IMR-90 (cell line): ENCODE data around the gene TMX2. TPM values are rescaled to one million over a fixed set of nuclear protein-coding genes. Genes with fewer than 3 reads are reported as not detected.

Source experiments
- ATAC-seq: fragments of 200-7000 bp; cut with Tn5 transposase; 2 replicates; pipeline ENCODE4 v1.9.1; 2020; ENCODE audit warnings: low read depth, mild to moderate bottlenecking, moderate library complexity
- BruUV-seq: library from RNA; stranded (reverse); fragments of 400-500 nt; replicated peaks from 2 replicates; lab custom pipeline; 2021; lab: Mats Ljungman, UMichigan
- CTCF ChIA-PET: fragments of 300-600 bp; formaldehyde crosslinking; extraction: SDS; loops from one replicate; lab custom pipeline; 2021; ENCODE audit warnings: antibody characterized with exemption; lab: Yijun Ruan, JAX
- POLR2A ChIA-PET: fragments of 300-600 bp; sonication (Branson Sonifier 250); formaldehyde crosslinking; loops from one replicate; lab custom pipeline; 2022; ENCODE audit warnings: antibody characterized with exemption; ENCODE audit not compliant: unreplicated experiment; lab: Charles Lee
- DNase-seq: peaks from one replicate; pipeline ENCODE4 v3.0.0; 2013
- H2AFZ ChIP-seq: replicated peaks from 2 replicates; pipeline ENCODE3; 2013; ENCODE audit warnings: low read length, mild to moderate bottlenecking; ENCODE audit not compliant: poor library complexity
- H2AK5ac ChIP-seq: 2 replicates; pipeline ENCODE4 v1.6.1; 2013; ENCODE audit warnings: low read depth, low read length, inconsistent platforms
- H2AK9ac ChIP-seq: replicated peaks from 2 replicates; pipeline ENCODE3; 2013; ENCODE audit warnings: mild to moderate bottlenecking, low read depth, low read length, moderate library complexity; ENCODE audit not compliant: poor library complexity
- H2BK120ac ChIP-seq: 2 replicates; pipeline ENCODE4 v1.6.1; 2013; ENCODE audit warnings: low read depth, low read length, inconsistent platforms
- H2BK15ac ChIP-seq: 3 replicates; pipeline ENCODE4 v1.6.1; 2013; ENCODE audit warnings: low read depth, low read length, inconsistent platforms
- H2BK20ac ChIP-seq: 2 replicates; pipeline ENCODE4 v1.6.1; 2013; ENCODE audit warnings: low read depth, mild to moderate bottlenecking, inconsistent platforms, low read length, moderate library complexity
- H2BK5ac ChIP-seq: 2 replicates; pipeline ENCODE4 v1.6.1; 2013; ENCODE audit warnings: mild to moderate bottlenecking, low read depth, low read length, inconsistent platforms; ENCODE audit not compliant: poor library complexity, severe bottlenecking
- H3K14ac ChIP-seq: replicated peaks from 2 replicates; pipeline ENCODE4 v1.6.1; 2013; ENCODE audit warnings: low read depth, low read length, inconsistent platforms
- H3K18ac ChIP-seq: 2 replicates; pipeline ENCODE4 v1.6.1; 2013; ENCODE audit warnings: low read depth, low read length, control low read depth
- H3K23ac ChIP-seq: 2 replicates; pipeline ENCODE4 v1.6.1; 2013; ENCODE audit warnings: low read depth, low read length, inconsistent platforms
- H3K27ac ChIP-seq: 2 replicates; pipeline ENCODE4 v1.5.1; 2013; ENCODE audit warnings: mild to moderate bottlenecking, control low read depth, low read length; ENCODE audit not compliant: insufficient read depth
- H3K27me3 ChIP-seq: 2 replicates; pipeline ENCODE4 v1.6.1; 2013; ENCODE audit warnings: low read length; ENCODE audit not compliant: control insufficient read depth, insufficient read depth
- H3K36me3 ChIP-seq: 2 replicates; pipeline ENCODE4 v1.6.1; 2013; ENCODE audit warnings: low read length, mixed read lengths; ENCODE audit not compliant: control insufficient read depth, insufficient read depth
- H3K4ac ChIP-seq: 2 replicates; pipeline ENCODE4 v1.6.1; 2013; ENCODE audit warnings: low read depth, low read length, inconsistent platforms
- H3K4me1 ChIP-seq: 2 replicates; pipeline ENCODE4 v1.6.1; 2013; ENCODE audit warnings: low read length, mixed read lengths; ENCODE audit not compliant: control insufficient read depth, insufficient read depth
- H3K4me2 ChIP-seq: 2 replicates; pipeline ENCODE4 v1.6.1; 2013; ENCODE audit warnings: low read depth, mild to moderate bottlenecking, control low read depth, low read length, moderate library complexity
- H3K4me3 ChIP-seq: 2 replicates; pipeline ENCODE4 v1.5.1; 2013; ENCODE audit warnings: low read depth, mild to moderate bottlenecking, control low read depth, low read length, moderate library complexity; ENCODE audit not compliant: insufficient read depth
- H3K56ac ChIP-seq: 2 replicates; pipeline ENCODE4 v1.6.1; 2013; ENCODE audit warnings: low read length, inconsistent platforms; ENCODE audit not compliant: insufficient read depth; ENCODE audit errors: extremely low read depth
- H3K79me1 ChIP-seq, 2 experiments: 2 replicates each; pipeline ENCODE4 v1.6.1; 2013; ENCODE audit warnings: low read length in 2 of 2, inconsistent platforms in 1 of 2, low read depth in 1 of 2
- H3K9ac ChIP-seq: 2 replicates; pipeline ENCODE4 v1.6.1; 2013; ENCODE audit warnings: low read depth, low read length, control low read depth
- H3K9me1 ChIP-seq: 2 replicates; pipeline ENCODE4 v1.6.1; 2013; ENCODE audit warnings: low read length, inconsistent platforms; ENCODE audit not compliant: insufficient read depth
- H3K9me3 ChIP-seq: 2 replicates; pipeline ENCODE4 v1.6.1; 2013; ENCODE audit warnings: low read length; ENCODE audit not compliant: control insufficient read depth, insufficient read depth
- H4K20me1 ChIP-seq: 2 replicates; pipeline ENCODE4 v1.6.1; 2013; ENCODE audit warnings: low read length, inconsistent platforms; ENCODE audit not compliant: insufficient read depth
- H4K5ac ChIP-seq: 2 replicates; pipeline ENCODE4 v1.6.1; 2013; ENCODE audit warnings: mild to moderate bottlenecking, low read depth, low read length, control low read depth
- H4K8ac ChIP-seq, 2 experiments: 2 replicates each; pipeline ENCODE4 v1.6.1; 2013; ENCODE audit warnings: low read depth in 2 of 2, low read length in 2 of 2, control low read depth in 1 of 2, inconsistent platforms in 1 of 2
- H4K91ac ChIP-seq: 2 replicates; pipeline ENCODE4 v1.6.1; 2013; ENCODE audit warnings: low read depth, low read length, inconsistent platforms; ENCODE audit not compliant: insufficient read depth
- BHLHE40 ChIP-seq: fragments of 150-350 bp; IDR thresholded peaks from 2 replicates; pipeline ENCODE4 v1.6.1; 2016; ENCODE audit warnings: mild to moderate bottlenecking, low read depth, low read length
- CEBPB ChIP-seq: IDR thresholded peaks from 2 replicates; pipeline ENCODE4 v1.6.1; 2012; ENCODE audit warnings: low read depth, low read length, improper control_type of control experiment
- CHD1 ChIP-seq: IDR thresholded peaks from 2 replicates; pipeline ENCODE4 v1.6.1; 2012; ENCODE audit warnings: low read depth, low read length, improper control_type of control experiment
- CTCF ChIP-seq: conservative IDR thresholded peaks from 2 replicates; pipeline ENCODE4 v1.5.1; 2012; ENCODE audit warnings: mild to moderate bottlenecking, low read depth, low read length, improper control_type of control experiment
- FOS ChIP-seq: fragments of 150-350 bp; IDR thresholded peaks from 2 replicates; pipeline ENCODE4 v1.6.1; 2016; ENCODE audit warnings: low read depth, low read length
- MAFK ChIP-seq: IDR thresholded peaks from 2 replicates; pipeline ENCODE4 v1.6.1; 2012; ENCODE audit warnings: low read depth, low read length, improper control_type of control experiment
- MAZ ChIP-seq: IDR thresholded peaks from 2 replicates; pipeline ENCODE4 v1.6.1; 2012; ENCODE audit warnings: low read depth, mild to moderate bottlenecking, low read length, improper control_type of control experiment, moderate library complexity, borderline replicate concordance
- MXI1 ChIP-seq: IDR thresholded peaks from 2 replicates; pipeline ENCODE4 v1.6.1; 2012; ENCODE audit warnings: low read depth, mild to moderate bottlenecking, low read length, moderate library complexity, borderline replicate concordance
- NFE2L2 ChIP-seq: fragments of 150-350 bp; IDR thresholded peaks from 2 replicates; pipeline ENCODE4 v1.6.1; 2016; ENCODE audit warnings: low read depth, mild to moderate bottlenecking, low read length
- POLR2A ChIP-seq: IDR thresholded peaks from 2 replicates; pipeline ENCODE4 v1.6.1; 2012; ENCODE audit warnings: mild to moderate bottlenecking, low read depth, low read length
- RAD21 ChIP-seq: IDR thresholded peaks from 2 replicates; pipeline ENCODE4 v1.6.1; 2012; ENCODE audit warnings: low read length, improper control_type of control experiment
- RCOR1 ChIP-seq: IDR thresholded peaks from 2 replicates; pipeline ENCODE4 v1.6.1; 2012; ENCODE audit warnings: mild to moderate bottlenecking, low read length, improper control_type of control experiment; ENCODE audit not compliant: insufficient replicate concordance
- RFX5 ChIP-seq: IDR thresholded peaks from 2 replicates; pipeline ENCODE4 v1.8.0; 2012; ENCODE audit warnings: low read depth, mild to moderate bottlenecking, low read length, moderate library complexity
- SMC3 ChIP-seq: fragments of 150-350 bp; IDR thresholded peaks from 2 replicates; pipeline ENCODE4 v1.6.1; 2016; ENCODE audit warnings: low read depth, mild to moderate bottlenecking, antibody characterized with exemption, low read length, moderate library complexity
- USF2 ChIP-seq: fragments of 150-350 bp; IDR thresholded peaks from 2 replicates; pipeline ENCODE4 v1.6.1; 2017; ENCODE audit warnings: mild to moderate bottlenecking, antibody characterized with exemption, low read length, low read depth
- WGBS, 2 experiments: methylation state at CpG; one replicate each; pipeline versions ENCODE4 v1.1.5 to v1.1.7; 2013; ENCODE audit warnings: missing lambda C conversion rate in 2 of 2; ENCODE audit not compliant: insufficient read length in 1 of 2; ENCODE audit errors: extremely low coverage in 2 of 2; 5-methylcytosine and 5-hydroxymethylcytosine counted together
- dilution Hi-C: fragments of 300-500 bp; cut with HindIII; formaldehyde crosslinking; loops from one replicate; pipeline ENCODE4 v1.14.3; 2018; ENCODE audit warnings: low sequenced_read_pairs; ENCODE audit not compliant: unreplicated experiment
- in situ Hi-C: fragments of 300-500 bp; cut with MboI; formaldehyde crosslinking; loops from 3 replicates; pipeline ENCODE4 v1.14.3; 2019; ENCODE audit warnings: low sequenced_read_pairs, inconsistent platforms, mixed read lengths
- intact Hi-C: fragments of 100-400 bp; cut with micrococcal nuclease; formaldehyde crosslinking; loops from 2 replicates; pipeline ENCODE4 v1.10.0; 2022
- polyA plus RNA-seq, 3 experiments: library from polyadenylated mRNA; depleted of rRNA; stranded (reverse); fragments of >200 nt; gene quantifications; 2 replicates each; pipeline ENCODE4 v1.2.3, GENCODE V29; 2012; ENCODE audit warnings: low replicate concordance in 1 of 3
- total RNA-seq: library from RNA; depleted of rRNA; stranded (reverse); fragments of >200 nt; gene quantifications from 2 replicates; pipeline ENCODE4 v1.2.3, GENCODE V29; 2012
- TF ChIP-seq, protein P1 (sequence below): fragments of 150-350 bp; IDR thresholded peaks from 2 replicates; pipeline ENCODE4 v1.6.1; 2016; ENCODE audit warnings: low read depth, mild to moderate bottlenecking, low read length, moderate library complexity, borderline replicate concordance

TMX2 gene
- total and polyA plus RNA-seq, 2 of the 4 experiments (the other 2 are of a cell fraction): 60.3 to 103 TPM

GRCh38 chr11:57663975-57664374, 48.4 kb upstream of the TMX2 start:
- no peaks in the 10 kb centered on the region for H3K9me1 ChIP-seq
- POLR2A ChIA-PET: no interaction called here
- no peak overlapping the region for H3K27ac ChIP-seq
- dilution Hi-C loops (no loop called here), intact Hi-C loops (no loop called here), in situ Hi-C loops (no loop called here)
- 91% methylated on average over 7 of the region's 9 CpGs; no CpG with 5 or more reads in 1 of the 2 experiments for WGBS, 2 experiments
- H3K9ac ChIP-seq: no peak overlapping the region
- peaks cover 2% of the 10 kb centered on the region; the same call in 1 of the 2 replicates for H3K4me1 ChIP-seq
- no TSS peak for BruUV-seq
- CTCF ChIA-PET: no interaction called here
- peaks cover 17% of the 10 kb centered on the region for H3K36me3 ChIP-seq
- H3K56ac ChIP-seq: no peak overlapping the region
- no peak overlapping the region for H2AFZ ChIP-seq
- H2AK9ac ChIP-seq: no peak overlapping the region
- H3K23ac ChIP-seq: no peak overlapping the region
- H3K4me3 ChIP-seq: no peak overlapping the region
- H2BK120ac ChIP-seq: no peak overlapping the region
- no peak overlapping the region for H2BK20ac ChIP-seq
- H4K5ac ChIP-seq: no peak overlapping the region
- no peak overlapping the region for H3K4me2 ChIP-seq
- H2AK5ac ChIP-seq: no peak overlapping the region
- no peak overlapping the region for H3K18ac ChIP-seq
- H3K27me3 ChIP-seq: no peaks in the 10 kb centered on the region
- no peak for DNase-seq
- no peak overlapping the region for H2BK15ac ChIP-seq
- TF ChIP-seq USF2 (no peak), MAZ (no peak), RCOR1 (no peak), FOS (no peak), CEBPB (no peak), NFE2L2 (no peak), SMC3 (no peak), POLR2A (no peak), CHD1 (no peak), RAD21 (no peak), RFX5 (no peak), MAFK (no peak), BHLHE40 (no peak), CTCF (no peak), MXI1 (no peak)
- TF ChIP-seq, protein P1, sequence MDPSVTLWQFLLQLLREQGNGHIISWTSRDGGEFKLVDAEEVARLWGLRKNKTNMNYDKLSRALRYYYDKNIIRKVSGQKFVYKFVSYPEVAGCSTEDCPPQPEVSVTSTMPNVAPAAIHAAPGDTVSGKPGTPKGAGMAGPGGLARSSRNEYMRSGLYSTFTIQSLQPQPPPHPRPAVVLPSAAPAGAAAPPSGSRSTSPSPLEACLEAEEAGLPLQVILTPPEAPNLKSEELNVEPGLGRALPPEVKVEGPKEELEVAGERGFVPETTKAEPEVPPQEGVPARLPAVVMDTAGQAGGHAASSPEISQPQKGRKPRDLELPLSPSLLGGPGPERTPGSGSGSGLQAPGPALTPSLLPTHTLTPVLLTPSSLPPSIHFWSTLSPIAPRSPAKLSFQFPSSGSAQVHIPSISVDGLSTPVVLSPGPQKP: no peak
- H2BK5ac ChIP-seq: no peak overlapping the region
- H3K9me3 ChIP-seq: no peaks in the 10 kb centered on the region
- peaks cover 6 to 18% of the 10 kb centered on the region in 2 experiments for H3K79me1 ChIP-seq
- no peak overlapping the region for H4K8ac ChIP-seq
- no peak overlapping the region for H4K91ac ChIP-seq
- no peaks in the 10 kb centered on the region; the same call in 1 of the 2 replicates for H4K20me1 ChIP-seq
- H3K14ac ChIP-seq: no peak overlapping the region
- no peak for ATAC-seq
- H3K4ac ChIP-seq: no peak overlapping the region
